Epithelial cell of esophagus (primary cell): Measurements from ENCODE around the gene RAI1.

Experiments used
- DNase-seq: peaks from one replicate; pipeline ENCODE4 v3.0.0; 2010; ENCODE audit warnings: low read depth
- H3K4me3 ChIP-seq: 2 replicates; pipeline ENCODE4 v1.5.1; 2011; ENCODE audit warnings: mild to moderate bottlenecking, low read length, control low read depth
- CTCF ChIP-seq: IDR thresholded peaks from 2 replicates; pipeline ENCODE4 v1.5.1; 2011; ENCODE audit warnings: low read depth, mild to moderate bottlenecking, low read length, control low read depth, inconsistent platforms; ENCODE audit not compliant: insufficient read depth; ENCODE audit errors: missing control alignments

The RAI1 gene

GRCh38 chr17:17725752-17726457, 44.6 kb downstream of the RAI1 start:
- no peak overlapping the region for H3K4me3 ChIP-seq
- TF ChIP-seq CTCF = no peak
- no peak for DNase-seq

- no peak for TF ChIP-seq CTCF
- no peak overlapping the region for H3K4me3 ChIP-seq
- no peak for DNase-seq
Measured at GRCh38 chr17:17726458-17727060, 45.3 kb downstream of the RAI1 start.

GRCh38 chr17:17727111-17727659, 45.9 kb downstream of the RAI1 start:
- DNase-seq = no peak
- TF ChIP-seq CTCF = no peak

GRCh38 chr17:17728146-17728545, 46.9 kb downstream of the RAI1 start:
- no peak for TF ChIP-seq CTCF
- no peak for DNase-seq
- H3K4me3 ChIP-seq = no peak overlapping the region

More at GRCh38 chr17:17727111-17727659, 45.9 kb downstream of the RAI1 start:
- no peak overlapping the region for H3K4me3 ChIP-seq

GRCh38 chr17:17728550-17729251, 47.4 kb downstream of the RAI1 start:
- H3K4me3 ChIP-seq = no peak overlapping the region
- peak; percentile 78 for DNase-seq
- no peak for TF ChIP-seq CTCF

GRCh38 chr17:17729620-17730249, 48.5 kb downstream of the RAI1 start:
- TF ChIP-seq CTCF = peak; percentile 78
- H3K4me3 ChIP-seq = no peak overlapping the region
- DNase-seq = peak; percentile 54
